BLaER1 treated with 17β-estradiol and CSF1 and Interleukin-3, amounts not matched to agents 10 nM and 100 nM (cell line): ENCODE results near the gene PAX3.

ENCODE experiments used
- H3K27ac ChIP-seq, 11 experiments: shearing (Covaris generic); formaldehyde crosslinking; 2 replicates each; pipeline ENCODE4 v1.8.1; 2022
- H3K27me3 ChIP-seq, 11 experiments: shearing (Covaris generic); formaldehyde crosslinking; 2 replicates each; pipeline ENCODE4 v1.8.1; 2022
- H3K36me3 ChIP-seq, 11 experiments: shearing (Covaris generic); formaldehyde crosslinking; 2 replicates each; pipeline ENCODE4 v1.8.1; 2022
- H3K4me1 ChIP-seq, 10 experiments: shearing (Covaris generic); formaldehyde crosslinking; 2 replicates each; pipeline ENCODE4 v1.8.1; 2022
- H3K4me2 ChIP-seq, 11 experiments: shearing (Covaris generic); formaldehyde crosslinking; 2 replicates each; pipeline ENCODE4 v1.8.1; 2022
- H3K4me3 ChIP-seq, 10 experiments: shearing (Covaris generic); formaldehyde crosslinking; 2 replicates each; pipeline ENCODE4 v1.8.1; 2022
- H3K9ac ChIP-seq, 11 experiments: shearing (Covaris generic); formaldehyde crosslinking; 2 replicates each; pipeline ENCODE4 v1.8.1; 2022
- H3K9me3 ChIP-seq, 11 experiments: shearing (Covaris generic); formaldehyde crosslinking; replicated peaks in 1 of 11; 2 replicates each; pipeline ENCODE4 v1.8.1; 2022
- H4K20me1 ChIP-seq, 11 experiments: shearing (Covaris generic); formaldehyde crosslinking; 2 replicates each; pipeline ENCODE4 v1.8.1; 2022
- Cebpa-rat ChIP-seq, 11 experiments: shearing (Covaris generic); IDR thresholded peaks; 2 replicates each; pipeline ENCODE4 v1.8.1; 2022

The PAX3 gene

DNA sequence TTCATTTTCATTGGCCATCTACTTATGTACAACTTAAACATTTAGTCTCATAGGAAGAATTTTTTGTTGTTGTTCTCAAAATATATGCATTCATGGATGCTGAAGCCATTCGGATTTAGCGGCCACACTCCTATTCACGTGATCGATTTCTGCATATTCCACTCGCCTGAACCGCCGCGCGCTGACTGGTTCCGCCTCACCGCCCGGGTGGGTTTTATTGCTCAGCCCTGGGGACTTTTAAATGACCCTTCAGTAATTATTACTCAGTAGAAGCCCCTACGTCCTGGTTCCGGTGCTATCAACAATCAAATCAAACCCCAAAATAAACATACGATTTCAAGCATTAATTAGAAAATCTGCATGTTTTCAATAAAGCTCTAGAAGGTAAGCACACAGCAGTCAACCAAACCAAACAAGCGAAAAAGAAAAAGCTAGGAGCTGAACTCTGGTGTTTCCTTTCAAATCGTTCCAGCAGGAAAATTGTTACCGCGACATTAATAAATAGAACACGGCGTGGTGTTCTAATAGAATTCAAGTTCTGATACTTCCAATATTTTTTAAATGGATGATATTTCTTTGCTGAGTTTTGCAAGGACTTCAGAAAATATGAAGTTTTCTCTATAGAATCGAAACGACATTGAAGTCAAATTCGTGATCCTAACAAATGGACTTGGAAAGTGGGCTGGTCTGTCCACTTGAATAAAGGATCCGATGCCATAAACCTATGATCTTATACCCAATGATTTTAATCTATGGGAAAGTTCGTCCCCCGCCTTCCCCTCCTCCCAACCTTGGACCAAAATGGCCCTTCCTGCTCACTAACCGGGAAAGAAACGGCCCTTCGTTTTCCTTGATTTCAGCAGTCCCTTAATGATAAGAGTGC lies 9.3 kb downstream of the PAX3 start:
- Histone ChIP-seq H3K27ac (no peak overlapping the region), H3K9ac (no peak overlapping the region), H4K20me1 (peaks cover 0 to 4% (median 0%) of the 10 kb centered on the region in 11 experiments; a peak in 3 of 22 replicates), H3K27me3 (peaks cover 75 to 88% (median 82%) of the 10 kb centered on the region in 11 experiments), H3K9me3 (peaks cover 0 to 18% (median 7%) of the 10 kb centered on the region in 11 experiments; a peak in 10 of 22 replicates), H3K4me3 (no peak overlapping the region), H3K4me2 (no peak overlapping the region), H3K36me3 (no peaks in the 10 kb centered on the region), H3K4me1 (peaks cover 0 to 15% (median 0%) of the 10 kb centered on the region in 10 experiments; a peak in 4 of 20 replicates)
- no peak for TF ChIP-seq Cebpa-rat (IDR thresholded peaks at IDR 0.05)

DNA sequence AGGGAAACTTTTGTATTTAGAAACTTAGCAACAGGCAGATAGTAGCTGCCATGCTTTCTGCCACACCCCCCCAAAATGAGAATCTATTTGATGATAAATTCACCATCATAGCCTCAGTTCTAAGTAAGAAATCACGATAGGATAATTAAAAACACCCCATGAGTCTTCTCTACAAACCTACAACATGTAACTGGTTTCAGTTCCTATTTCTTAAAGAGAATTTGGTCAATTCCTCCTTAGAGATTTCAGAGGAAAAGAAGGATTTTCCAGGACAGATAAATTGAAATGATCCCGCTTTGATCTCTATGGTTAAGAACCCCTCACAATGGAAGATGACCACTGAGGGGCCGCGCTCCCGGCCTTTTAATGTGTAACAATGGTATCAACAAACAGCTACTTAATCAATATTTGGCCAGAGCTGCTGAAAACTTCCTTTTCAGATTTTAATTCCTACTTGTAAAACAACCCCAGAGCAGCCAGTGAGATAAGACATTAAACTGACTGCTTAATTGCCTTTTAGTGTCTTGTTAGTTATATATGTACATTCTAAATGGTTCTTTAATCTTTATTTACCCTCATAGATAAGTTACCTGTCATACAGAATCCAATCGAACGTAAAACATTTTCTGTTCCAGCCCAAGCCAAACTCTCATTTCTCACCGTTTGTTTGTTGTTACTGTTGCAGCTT lies 10.1 kb downstream of the PAX3 start:
- Histone ChIP-seq H4K20me1 (no peaks in the 10 kb centered on the region; a peak in 2 of 22 replicates), H3K4me2 (no peak overlapping the region), H3K4me3 (no peak overlapping the region), H3K36me3 (no peaks in the 10 kb centered on the region), H3K9me3 (peaks cover 0 to 11% (median 0%) of the 10 kb centered on the region in 11 experiments; a peak in 6 of 22 replicates), H3K27me3 (peaks cover 67 to 80% (median 74%) of the 10 kb centered on the region in 11 experiments), H3K27ac (no peak overlapping the region), H3K4me1 (peaks cover 0 to 15% (median 0%) of the 10 kb centered on the region in 10 experiments; a peak in 4 of 20 replicates), H3K9ac (no peak overlapping the region)
- no peak for TF ChIP-seq Cebpa-rat (IDR thresholded peaks at IDR 0.05)

DNA sequence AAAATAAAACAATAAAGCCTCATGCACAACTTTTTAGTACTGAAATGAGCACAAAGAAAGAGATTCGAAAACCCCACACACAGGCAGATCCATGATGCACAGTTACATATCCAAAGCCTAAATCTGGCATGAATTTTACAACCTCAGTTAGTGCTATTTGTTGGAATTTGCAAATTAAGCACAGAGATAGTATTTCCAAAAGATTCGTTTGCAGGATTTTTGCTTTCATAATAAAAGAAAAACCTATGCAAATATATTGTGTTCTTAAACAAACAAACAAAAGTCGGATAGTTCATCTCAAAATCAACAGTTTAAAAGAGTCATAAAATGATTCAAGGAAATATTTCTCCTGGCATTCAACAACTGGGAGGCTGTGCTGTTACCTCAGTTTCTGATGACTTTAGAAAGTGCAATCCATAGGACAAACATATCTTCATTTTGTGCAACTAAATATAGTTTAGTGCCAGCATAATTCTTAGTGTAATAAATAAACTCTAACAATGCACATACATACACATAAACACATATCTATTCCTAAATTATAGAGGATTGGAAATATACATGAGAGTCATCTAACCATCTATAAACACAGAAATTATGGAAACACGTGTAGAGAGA lies 10.8 kb downstream of the PAX3 start:
- Histone ChIP-seq H3K27me3 (peaks cover 60 to 72% (median 66%) of the 10 kb centered on the region in 11 experiments), H3K9ac (no peak overlapping the region), H3K36me3 (no peaks in the 10 kb centered on the region), H4K20me1 (no peaks in the 10 kb centered on the region; a peak in 1 of 22 replicates), H3K4me1 (peaks cover 0 to 15% (median 0%) of the 10 kb centered on the region in 10 experiments; a peak in 4 of 20 replicates), H3K9me3 (peaks cover 0 to 11% (median 0%) of the 10 kb centered on the region in 11 experiments; a peak in 4 of 22 replicates), H3K27ac (no peak overlapping the region), H3K4me3 (no peak overlapping the region), H3K4me2 (no peak overlapping the region)
- TF ChIP-seq Cebpa-rat (IDR thresholded peaks at IDR 0.05), result no peak

DNA sequence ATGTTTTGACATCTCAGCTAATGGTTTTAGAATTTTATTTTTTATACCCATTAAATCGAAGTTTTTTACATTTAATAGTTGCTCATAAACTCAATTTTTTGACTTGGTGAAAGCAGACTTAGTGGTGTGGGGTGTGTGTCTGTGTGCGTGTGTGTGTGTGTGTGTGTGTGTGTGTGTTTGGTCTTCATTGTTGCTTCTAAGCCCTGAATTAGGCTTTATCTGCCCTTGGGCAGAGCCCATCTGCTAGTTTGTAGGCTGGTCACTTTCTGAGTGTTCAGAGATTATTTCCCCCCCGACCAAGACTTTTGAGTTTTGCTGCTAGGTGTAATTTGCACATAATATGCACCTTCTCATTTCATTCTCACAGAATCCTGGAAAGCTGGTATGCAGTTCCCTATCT lies 14.3 kb downstream of the PAX3 start:
- peaks cover 24 to 37% (median 31%) of the 10 kb centered on the region in 11 experiments for H3K27me3 ChIP-seq

DNA sequence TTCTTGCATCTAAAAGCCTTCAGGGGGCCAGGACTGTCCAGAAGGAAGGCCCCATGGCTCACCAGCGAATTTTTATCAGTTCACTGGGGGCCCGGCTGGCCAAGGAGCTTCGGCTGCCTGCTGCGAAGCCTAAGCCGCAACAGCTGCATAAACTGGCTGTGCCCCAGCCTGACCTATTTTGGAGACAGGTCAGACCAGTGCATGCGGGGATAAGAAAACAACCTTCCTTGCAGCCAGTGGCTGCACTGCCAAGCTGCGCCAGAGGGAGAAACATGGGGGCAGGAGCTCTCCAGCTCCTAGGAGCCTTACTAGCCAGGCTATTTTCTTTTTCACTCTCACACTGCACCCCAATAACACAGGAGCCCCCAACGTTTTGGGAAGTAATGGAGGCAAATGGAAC lies 15.2 kb downstream of the PAX3 start:
- H3K9me3 ChIP-seq, result no peaks in the 10 kb centered on the region
- H3K27ac ChIP-seq, result no peak overlapping the region
- no peak overlapping the region for H3K4me3 ChIP-seq
- no peak for TF ChIP-seq Cebpa-rat (IDR thresholded peaks at IDR 0.05)
- no peaks in the 10 kb centered on the region for H3K36me3 ChIP-seq
- 0 out of 20 replicates have a peak, but pooled peaks cover 0 to 5% (median 0%) of the 10 kb centered on the region in 10 experiments for H3K4me1 ChIP-seq
- H3K4me2 ChIP-seq, result no peak overlapping the region
- no peaks in the 10 kb centered on the region for H4K20me1 ChIP-seq
- peaks cover 17 to 29% (median 23%) of the 10 kb centered on the region in 11 experiments for H3K27me3 ChIP-seq
- H3K9ac ChIP-seq, result no peak overlapping the region

More for the DNA sequence above, 14.3 kb downstream of the PAX3 start:
- no peaks in the 10 kb centered on the region for H4K20me1 ChIP-seq
- no peak for TF ChIP-seq Cebpa-rat (IDR thresholded peaks at IDR 0.05)
- H3K27ac ChIP-seq, result no peak overlapping the region
- H3K9me3 ChIP-seq, result no peaks in the 10 kb centered on the region; a peak in 1 of 22 replicates
- H3K9ac ChIP-seq, result no peak overlapping the region
- H3K4me3 ChIP-seq, result no peak overlapping the region
- H3K4me2 ChIP-seq, result no peak overlapping the region
- no peaks in the 10 kb centered on the region for H3K36me3 ChIP-seq
- 0 out of 20 replicates have a peak, but pooled peaks cover 0 to 7% (median 0%) of the 10 kb centered on the region in 10 experiments for H3K4me1 ChIP-seq

DNA sequence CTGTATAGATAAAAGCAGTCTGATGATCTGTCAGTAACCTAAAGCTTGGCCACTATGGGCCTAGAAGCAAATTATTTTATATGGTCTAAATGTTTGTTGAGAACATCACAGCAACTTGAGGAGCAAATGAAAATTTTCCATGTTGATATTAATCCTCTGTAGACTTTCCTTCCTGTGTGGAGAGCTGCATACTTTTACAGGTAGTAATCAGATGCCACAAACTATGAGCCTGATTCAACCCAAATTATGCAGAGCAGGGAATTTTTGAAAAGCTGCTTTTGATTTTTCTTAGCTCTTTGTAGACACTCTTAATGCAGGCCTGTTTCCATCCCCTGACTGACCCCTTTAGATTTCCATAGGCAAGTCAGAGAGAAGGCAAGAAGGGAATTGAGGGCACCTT lies 17.3 kb downstream of the PAX3 start:
- Histone ChIP-seq H3K27ac (no peak overlapping the region), H3K36me3 (no peaks in the 10 kb centered on the region), H3K9me3 (no peaks in the 10 kb centered on the region; a peak in 1 of 22 replicates), H3K4me3 (no peak overlapping the region), H3K27me3 (peaks cover 0 to 8% (median 2%) of the 10 kb centered on the region in 11 experiments; a peak in 9 of 22 replicates), H3K9ac (no peak overlapping the region), H3K4me1 (no peaks in the 10 kb centered on the region), H4K20me1 (no peaks in the 10 kb centered on the region), H3K4me2 (no peak overlapping the region)
- TF ChIP-seq Cebpa-rat (IDR thresholded peaks at IDR 0.05), result no peak

DNA sequence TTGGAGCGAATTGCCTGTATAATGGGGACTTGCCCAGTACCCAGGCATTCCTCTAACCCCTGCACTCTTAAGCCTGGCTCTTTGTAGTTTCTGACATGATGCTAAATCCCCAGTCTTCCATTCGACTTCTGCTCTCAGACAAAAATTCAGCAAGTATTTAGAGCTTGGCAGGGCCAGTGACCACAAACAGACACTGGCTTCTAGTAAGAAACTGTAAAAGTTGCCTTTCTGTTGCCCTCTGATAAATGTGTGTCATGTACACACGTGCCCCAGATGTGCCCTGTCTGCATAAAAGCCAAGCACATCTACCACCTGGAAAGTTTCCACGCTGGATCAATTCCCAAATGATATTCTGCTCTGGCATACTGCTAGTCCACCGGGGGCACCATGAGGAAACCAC lies 18.0 kb downstream of the PAX3 start:
- Histone ChIP-seq H3K4me3 (no peak overlapping the region), H3K9me3 (no peaks in the 10 kb centered on the region; a peak in 1 of 22 replicates), H3K27ac (no peak overlapping the region), H3K4me2 (no peak overlapping the region), H3K27me3 (0 out of 22 replicates have a peak, but pooled peaks cover 0 to under 1% (median 0%) of the 10 kb centered on the region in 11 experiments), H4K20me1 (no peaks in the 10 kb centered on the region), H3K4me1 (no peaks in the 10 kb centered on the region), H3K9ac (no peak overlapping the region), H3K36me3 (no peaks in the 10 kb centered on the region)
- TF ChIP-seq Cebpa-rat (IDR thresholded peaks at IDR 0.05), result no peak

DNA sequence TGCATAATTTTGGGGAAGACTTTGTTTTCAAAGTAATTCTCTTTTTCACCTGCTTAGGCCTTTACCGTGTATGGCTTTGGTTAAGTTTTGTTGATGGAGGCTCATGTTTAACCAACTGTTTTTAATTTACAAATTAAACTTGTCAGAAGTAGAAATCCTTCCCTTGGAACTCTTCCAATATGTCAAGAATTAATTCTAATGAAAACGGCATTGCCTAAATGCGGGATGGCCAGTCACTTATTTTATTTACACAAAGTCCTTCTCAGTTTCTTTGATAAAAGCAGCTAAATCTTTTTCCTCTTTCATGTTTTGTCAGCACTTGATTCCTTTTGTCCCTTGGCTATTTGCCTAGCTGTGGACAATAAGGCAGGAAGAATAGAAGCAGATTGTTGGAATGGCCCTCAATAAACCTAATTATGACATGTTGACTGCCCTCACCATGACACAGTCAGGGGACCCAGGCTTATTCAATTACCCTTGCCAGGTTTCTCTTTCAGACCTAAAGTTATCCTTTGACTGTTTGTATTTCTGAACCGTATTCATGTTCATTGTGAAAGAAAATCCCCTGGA lies 26.3 kb downstream of the PAX3 start:
- Histone ChIP-seq H3K4me3 (no peak overlapping the region), H3K9me3 (no peaks in the 10 kb centered on the region), H3K36me3 (no peaks in the 10 kb centered on the region), H3K27me3 (no peaks in the 10 kb centered on the region), H3K27ac (no peak overlapping the region), H3K9ac (no peak overlapping the region), H4K20me1 (no peaks in the 10 kb centered on the region), H3K4me1 (no peaks in the 10 kb centered on the region), H3K4me2 (no peak overlapping the region)
- TF ChIP-seq Cebpa-rat (IDR thresholded peaks at IDR 0.05), result no peak
